ENCODE results near the gene ZBTB49.

Gene ZBTB49

GRCh38 chr4:4267981-4268380, 22.1 kb upstream of the ZBTB49 start:
- no peak for TF ChIP-seq CTCF (IDR thresholded peaks at IDR 0.05; ENCODE audit: control extremely low read depth, extremely low read depth, low read depth, missing control alignments)
- ChIA-PET POLR2A (no interaction called here), CTCF (interaction anchor here (1.3 to 2.9 kb wide), 5 partner anchors 8 to 18 kb away, joined by 3 to 17 read pairs (median 4); no protein-coding TSS in a partner anchor)
- no peak for DNase-seq (ENCODE audit: extremely low spot score)

- POLR2A ChIA-PET = no interaction called here
- no peak for TF ChIP-seq CTCF (IDR thresholded peaks at IDR 0.05; ENCODE audit: control extremely low read depth, extremely low read depth, low read depth, missing control alignments)
- CTCF ChIA-PET = interaction anchor here (1.3 to 2.9 kb wide), 3 partner anchors 9 to 18 kb away, joined by 3 to 17 read pairs (median 4); no protein-coding TSS in a partner anchor
- DNase-seq (ENCODE audit: extremely low spot score) = no peak
Measured at GRCh38 chr4:4268776-4269175, 21.3 kb upstream of the ZBTB49 start.

DNA sequence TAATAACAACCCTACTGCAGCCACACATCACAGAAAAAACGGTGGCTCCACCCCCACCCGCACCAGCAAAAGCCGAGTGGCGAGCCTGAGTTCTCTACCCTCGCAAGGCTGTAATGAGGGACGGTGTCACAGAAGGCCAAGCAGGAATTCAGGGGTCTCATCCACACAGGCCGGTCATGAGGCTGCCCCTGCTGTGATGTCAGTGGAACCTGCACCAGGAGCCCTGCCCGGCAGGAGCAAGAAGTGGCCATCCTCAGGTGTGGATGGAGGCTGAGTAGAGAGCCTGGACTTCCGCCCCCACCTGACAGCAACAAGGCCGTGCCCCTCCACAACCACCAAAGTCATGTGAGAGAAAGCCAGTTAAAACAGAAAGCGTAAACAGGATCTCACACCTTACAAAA, 20.7 kb upstream of the ZBTB49 start:
- ChIA-PET POLR2A (no interaction called here), CTCF (interaction anchor here (1.8 to 2.9 kb wide), 2 partner anchors 14 to 19 kb away, joined by 4 to 17 read pairs; no protein-coding TSS in a partner anchor)
- TF ChIP-seq CTCF (IDR thresholded peaks at IDR 0.05; ENCODE audit: control extremely low read depth, extremely low read depth, low read depth, missing control alignments) = no peak
- DNase-seq (ENCODE audit: extremely low spot score) = no peak

DNA sequence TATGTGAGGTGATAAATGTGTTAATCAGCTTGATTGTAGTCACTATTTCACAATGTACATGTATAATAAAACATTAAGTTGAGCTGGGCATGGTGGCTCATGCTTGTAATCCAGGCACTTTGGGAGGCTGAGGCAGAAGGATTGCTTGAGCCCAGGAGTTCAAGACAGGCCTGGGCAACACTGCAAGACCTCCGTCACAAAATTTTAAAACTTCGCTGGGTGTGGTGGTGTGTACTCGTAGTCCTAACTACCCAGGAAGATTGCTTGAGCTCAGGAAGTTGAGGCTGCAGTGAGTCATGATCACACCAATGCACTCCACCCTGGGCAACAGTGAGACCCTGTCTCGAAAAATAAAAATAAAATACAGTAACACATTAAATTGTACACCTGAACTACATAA, 20.2 kb upstream of the ZBTB49 start:
- no peak for TF ChIP-seq CTCF (IDR thresholded peaks at IDR 0.05; ENCODE audit: control extremely low read depth, extremely low read depth, low read depth, missing control alignments)
- no peak for DNase-seq (ENCODE audit: extremely low spot score)
- CTCF ChIA-PET = interaction anchor here (1.2 to 2.9 kb wide), 3 partner anchors 14 to 19 kb away, joined by 3 to 17 read pairs (median 4); no protein-coding TSS in a partner anchor
- POLR2A ChIA-PET = no interaction called here

- ChIA-PET POLR2A (no interaction called here), CTCF (interaction anchor here (1.2 kb wide), 1 partner anchor 14 kb away, joined by 3 read pairs; no protein-coding TSS in a partner anchor)
- TF ChIP-seq CTCF (IDR thresholded peaks at IDR 0.05; ENCODE audit: control extremely low read depth, extremely low read depth, low read depth, missing control alignments) = no peak
- no peak for DNase-seq (ENCODE audit: extremely low spot score)
Measured at GRCh38 chr4:4270529-4270928, 19.5 kb upstream of the ZBTB49 start.

GRCh38 chr4:4271912-4272311, 18.1 kb upstream of the ZBTB49 start:
- TF ChIP-seq CTCF (IDR thresholded peaks at IDR 0.05; ENCODE audit: control extremely low read depth, extremely low read depth, low read depth, missing control alignments) = no peak
- no peak for DNase-seq (ENCODE audit: extremely low spot score)
- CTCF ChIA-PET = no interaction called here
- POLR2A ChIA-PET = interaction anchor here (0.6 kb wide), 1 partner anchor 20 kb away, joined by 6 read pairs; no protein-coding TSS in a partner anchor

Measured in GM10248 (cell line).